H1 (cell line): ENCODE data around the gene VGLL1. TPM values are rescaled to one million over a fixed set of nuclear protein-coding genes. Genes with fewer than 3 reads are reported as not detected.

ENCODE experiments used
- JUND ChIP-seq: IDR thresholded peaks from 2 replicates; pipeline ENCODE4 v1.6.1; 2011; ENCODE audit warnings: mild to moderate bottlenecking, improper control_type of control experiment, low read length
- KDM1A ChIP-seq: fragments of 200-600, 300-600 bp; sonication (generic); IDR thresholded peaks from 2 replicates; pipeline ENCODE4 v1.7.1; 2016; ENCODE audit warnings: mild to moderate bottlenecking, low read length, borderline replicate concordance
- polyA plus RNA-seq, 7 experiments: library from polyadenylated mRNA; depleted of rRNA in 3 of 7; stranded (reverse) in 5 of 7; unstranded in 2 of 7; fragments of >200 nt in 5 of 7; fragments of 200-250 nt in 2 of 7; gene quantifications; 1 replicate in 5 of 7; 2 replicates in 1 of 7; 4 replicates in 1 of 7; pipeline versions ENCODE4 v1.2.1 to v1.2.3, GENCODE V29; 2011 to 2013; ENCODE audit warnings: missing spikeins in 2 of 7, mixed read lengths in 2 of 7
- total RNA-seq: library from RNA; stranded (reverse); fragmentation: NEBNext Ultra II Directional; extraction: Animal tissue kit (Norgen Biotek cat#: 25700); gene quantifications from 2 replicates; pipeline ENCODE4 v1.2.1, GENCODE V29; 2021

Gene VGLL1
- total and polyA plus RNA-seq, 2 of the 8 experiments (the other 6 are each of a cell fraction or from before 2014, with no cell fraction given), result not detected

GRCh38 chrX:136597356-136597755 lies 65.3 kb downstream of the VGLL1 start (continued):
- TF ChIP-seq KDM1A (no peak), JUND (no peak)
- TF ChIP-seq, all 59 proteins: peak for 0
